HepG2 (cell line): ENCODE results near the gene HAUS2. TPM values are rescaled to one million over a fixed set of nuclear protein-coding genes. Genes with fewer than 3 reads are reported as not detected.

Experiments
- BORCS8-MEF2B ChIP-seq: sonication (generic); formaldehyde crosslinking; IDR thresholded peaks from 2 replicates; pipeline ENCODE4 v1.8.0; 2022; ENCODE audit warnings: mild to moderate bottlenecking, missing genetic modification reagents
- HMG20B ChIP-seq: conservative IDR thresholded peaks from 2 replicates; pipeline ENCODE4 v1.6.1; 2016; ENCODE audit warnings: missing genetic modification reagents, missing compliant biosample characterization
- KMT2A ChIP-seq: sonication (generic); formaldehyde crosslinking; IDR thresholded peaks from 2 replicates; pipeline ENCODE4 v1.4.0; 2020; ENCODE audit warnings: missing genetic modification reagents
- SP4 ChIP-seq: sonication (generic); formaldehyde crosslinking; IDR thresholded peaks from 2 replicates; pipeline ENCODE4 v1.8.1; 2023; ENCODE audit warnings: mild to moderate bottlenecking, missing genetic modification reagents
- SSRP1 ChIP-seq: IDR thresholded peaks from 2 replicates; pipeline ENCODE4 v1.6.1; 2016; ENCODE audit warnings: control low read depth
- ZNF274 ChIP-seq: sonication (generic); formaldehyde crosslinking; IDR thresholded peaks from 2 replicates; pipeline ENCODE4 v1.5.1; 2020; ENCODE audit warnings: mild to moderate bottlenecking, missing genetic modification reagents
- ZNF329 ChIP-seq: sonication (generic); formaldehyde crosslinking; IDR thresholded peaks from 2 replicates; pipeline ENCODE4 v1.9.0; 2021; ENCODE audit warnings: low read depth, mild to moderate bottlenecking, missing genetic modification reagents
- ZNF407 ChIP-seq: sonication (generic); formaldehyde crosslinking; IDR thresholded peaks from one replicate; pipeline ENCODE4 v1.5.1; 2020; ENCODE audit warnings: mild to moderate bottlenecking, missing genetic modification reagents; ENCODE audit errors: not compliant biosample characterization
- ZNF652 ChIP-seq: IDR thresholded peaks from 2 replicates; pipeline ENCODE4 v1.6.1; 2016; ENCODE audit warnings: low read depth, borderline replicate concordance
- ZNF7 ChIP-seq: IDR thresholded peaks from 2 replicates; pipeline ENCODE4 v1.6.1; 2016; ENCODE audit warnings: missing biosample characterization, missing genetic modification reagents
- polyA plus RNA-seq, 8 experiments: library from polyadenylated mRNA; depleted of rRNA in 3 of 8; stranded (reverse) in 7 of 8; unstranded in 1 of 8; fragments of >200 nt; fragmentation: Illumina TruSeq in 4 of 8; extraction: Trizol in 4 of 8; gene quantifications; 2 replicates each; pipeline versions ENCODE4 v1.2.1 to v1.2.3, GENCODE V29; 2011 to 2016; ENCODE audit warnings: low read depth in 4 of 8, missing spikeins in 1 of 8, mixed read lengths in 1 of 8; ENCODE audit not compliant: insufficient read depth in 1 of 8
- total RNA-seq, 5 experiments: library from RNA; depleted of rRNA; stranded (reverse); fragments of >200 nt; fragmentation: Illumina TruSeq; extraction: Trizol; gene quantifications; 2 replicates each; pipeline ENCODE4 v1.2.3, GENCODE V29; 2016; ENCODE audit warnings: low read depth in 1 of 5
- TF ChIP-seq, protein P1 (sequence below): IDR thresholded peaks from 2 replicates; pipeline ENCODE4 v1.6.1; 2016; ENCODE audit warnings: missing compliant biosample characterization, missing genetic modification reagents, borderline replicate concordance
- TF ChIP-seq, protein P2 (sequence below): sonication (generic); formaldehyde crosslinking; IDR thresholded peaks from 2 replicates; pipeline ENCODE4 v1.9.0; 2021; ENCODE audit warnings: missing genetic modification reagents, borderline replicate concordance
- TF ChIP-seq, protein P3 (sequence below): sonication (generic); formaldehyde crosslinking; IDR thresholded peaks from 2 replicates; pipeline ENCODE4 v1.8.1; 2023; ENCODE audit warnings: mild to moderate bottlenecking, missing genetic modification reagents
- TF ChIP-seq, protein P4 (sequence below): sonication (generic); formaldehyde crosslinking; IDR thresholded peaks from 2 replicates; pipeline ENCODE4 v1.8.0; 2022; ENCODE audit warnings: mild to moderate bottlenecking, missing genetic modification reagents, moderate library complexity

HAUS2 gene
- total and polyA plus RNA-seq, 2 of the 13 experiments (the other 11 are each of a cell fraction or from before 2014, with no cell fraction given): 11.6 to 32.9 TPM

DNA sequence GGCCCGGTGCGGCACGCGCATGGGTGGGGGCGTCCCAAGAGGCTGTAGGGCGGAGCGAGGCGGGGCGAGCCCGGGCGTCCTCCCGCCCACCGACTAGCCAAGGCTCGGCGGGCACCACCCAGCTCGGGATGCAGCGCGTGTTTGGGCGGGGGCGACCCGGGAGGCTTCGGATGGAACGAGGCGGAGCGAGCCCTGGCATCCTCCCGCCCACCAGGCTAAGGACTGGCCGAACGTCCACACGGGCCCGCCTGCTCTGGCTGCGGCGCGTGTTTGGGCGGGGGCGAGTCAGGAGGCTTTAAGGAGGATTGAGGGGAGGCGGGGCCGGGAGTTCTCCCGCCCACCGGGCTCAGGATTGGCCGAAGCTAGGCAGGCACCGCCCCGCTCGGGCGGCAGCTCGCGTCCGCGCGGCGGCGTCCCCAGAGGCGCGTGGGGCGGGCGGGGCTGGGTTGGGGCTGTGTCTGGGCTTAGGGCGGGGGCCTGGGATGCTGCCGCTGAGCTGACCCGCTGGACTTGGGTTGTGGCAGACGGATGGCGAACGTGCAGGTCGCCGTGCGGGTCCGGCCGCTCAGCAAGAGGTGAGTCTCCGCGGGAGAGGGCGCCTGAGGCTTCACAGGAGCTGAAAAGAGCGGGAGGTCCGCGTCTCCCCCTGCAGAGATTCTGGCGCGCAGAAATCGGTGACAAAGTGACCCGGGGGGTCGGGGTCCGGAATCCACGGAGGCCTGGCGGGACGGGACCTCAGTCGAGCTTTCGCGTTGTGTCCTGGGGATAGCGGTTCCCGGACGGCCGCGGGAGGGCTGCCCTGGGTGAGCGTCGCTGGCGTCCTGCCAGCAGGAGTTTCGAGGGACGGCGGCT is 26.8 kb downstream of the HAUS2 start, which contains the start of gene STARD9 (continued):
- TF ChIP-seq ZNF407 (peak; percentile 17), ZNF652 (CRISPR knock-in tag) (no peak), ZNF329 (CRISPR knock-in tag) (0 out of 2 replicates have a peak, but pooled peaks have one; percentile 31), SP4 (CRISPR knock-in tag) (peak; percentile 99), KMT2A (no peak; the same call in 1 of the 2 replicates), ZNF7 (CRISPR knock-in tag) (no peak), BORCS8-MEF2B (CRISPR knock-in tag) (peak; percentile 68; the same call in 1 of the 2 replicates), SSRP1 (CRISPR knock-in tag) (no peak), HMG20B (CRISPR knock-in tag) (0 out of 2 replicates have a peak, but pooled peaks have one; percentile 44), ZNF274 (CRISPR knock-in tag) (peak; percentile 88)
- TF ChIP-seq, protein P1, sequence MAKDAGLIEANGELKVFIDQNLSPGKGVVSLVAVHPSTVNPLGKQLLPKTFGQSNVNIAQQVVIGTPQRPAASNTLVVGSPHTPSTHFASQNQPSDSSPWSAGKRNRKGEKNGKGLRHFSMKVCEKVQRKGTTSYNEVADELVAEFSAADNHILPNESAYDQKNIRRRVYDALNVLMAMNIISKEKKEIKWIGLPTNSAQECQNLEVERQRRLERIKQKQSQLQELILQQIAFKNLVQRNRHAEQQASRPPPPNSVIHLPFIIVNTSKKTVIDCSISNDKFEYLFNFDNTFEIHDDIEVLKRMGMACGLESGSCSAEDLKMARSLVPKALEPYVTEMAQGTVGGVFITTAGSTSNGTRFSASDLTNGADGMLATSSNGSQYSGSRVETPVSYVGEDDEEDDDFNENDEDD (CRISPR knock-in tag): peak; percentile 82; the same call in 1 of the 2 replicates
- TF ChIP-seq, protein P2, sequence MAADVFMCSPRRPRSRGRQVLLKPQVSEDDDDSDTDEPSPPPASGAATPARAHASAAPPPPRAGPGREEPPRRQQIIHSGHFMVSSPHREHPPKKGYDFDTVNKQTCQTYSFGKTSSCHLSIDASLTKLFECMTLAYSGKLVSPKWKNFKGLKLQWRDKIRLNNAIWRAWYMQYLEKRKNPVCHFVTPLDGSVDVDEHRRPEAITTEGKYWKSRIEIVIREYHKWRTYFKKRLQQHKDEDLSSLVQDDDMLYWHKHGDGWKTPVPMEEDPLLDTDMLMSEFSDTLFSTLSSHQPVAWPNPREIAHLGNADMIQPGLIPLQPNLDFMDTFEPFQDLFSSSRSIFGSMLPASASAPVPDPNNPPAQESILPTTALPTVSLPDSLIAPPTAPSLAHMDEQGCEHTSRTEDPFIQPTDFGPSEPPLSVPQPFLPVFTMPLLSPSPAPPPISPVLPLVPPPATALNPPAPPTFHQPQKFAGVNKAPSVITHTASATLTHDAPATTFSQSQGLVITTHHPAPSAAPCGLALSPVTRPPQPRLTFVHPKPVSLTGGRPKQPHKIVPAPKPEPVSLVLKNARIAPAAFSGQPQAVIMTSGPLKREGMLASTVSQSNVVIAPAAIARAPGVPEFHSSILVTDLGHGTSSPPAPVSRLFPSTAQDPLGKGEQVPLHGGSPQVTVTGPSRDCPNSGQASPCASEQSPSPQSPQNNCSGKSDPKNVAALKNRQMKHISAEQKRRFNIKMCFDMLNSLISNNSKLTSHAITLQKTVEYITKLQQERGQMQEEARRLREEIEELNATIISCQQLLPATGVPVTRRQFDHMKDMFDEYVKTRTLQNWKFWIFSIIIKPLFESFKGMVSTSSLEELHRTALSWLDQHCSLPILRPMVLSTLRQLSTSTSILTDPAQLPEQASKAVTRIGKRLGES (CRISPR knock-in tag): no peak
- TF ChIP-seq, protein P3, sequence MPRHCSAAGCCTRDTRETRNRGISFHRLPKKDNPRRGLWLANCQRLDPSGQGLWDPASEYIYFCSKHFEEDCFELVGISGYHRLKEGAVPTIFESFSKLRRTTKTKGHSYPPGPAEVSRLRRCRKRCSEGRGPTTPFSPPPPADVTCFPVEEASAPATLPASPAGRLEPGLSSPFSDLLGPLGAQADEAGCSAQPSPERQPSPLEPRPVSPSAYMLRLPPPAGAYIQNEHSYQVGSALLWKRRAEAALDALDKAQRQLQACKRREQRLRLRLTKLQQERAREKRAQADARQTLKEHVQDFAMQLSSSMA (CRISPR knock-in tag): peak; percentile 83
- TF ChIP-seq, protein P4, sequence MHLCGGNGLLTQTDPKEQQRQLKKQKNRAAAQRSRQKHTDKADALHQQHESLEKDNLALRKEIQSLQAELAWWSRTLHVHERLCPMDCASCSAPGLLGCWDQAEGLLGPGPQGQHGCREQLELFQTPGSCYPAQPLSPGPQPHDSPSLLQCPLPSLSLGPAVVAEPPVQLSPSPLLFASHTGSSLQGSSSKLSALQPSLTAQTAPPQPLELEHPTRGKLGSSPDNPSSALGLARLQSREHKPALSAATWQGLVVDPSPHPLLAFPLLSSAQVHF (CRISPR knock-in tag): no peak
